Activated naive CD8-positive, alpha-beta T cell treated with anti-CD3 and anti-CD28 coated beads, Interleukin-2, amount 10 ng/mL, durations not matched to agents 7 days and 5 days (primary cell): ENCODE results near the gene TRIML1. TPM values are rescaled to one million over a fixed set of nuclear protein-coding genes. Genes with fewer than 3 reads are reported as not detected.

Experiments
- ATAC-seq: fragments of 150-1000 bp; cut with Tn5 transposase; one replicate; pipeline ENCODE4 v1.10.0; 2021; ENCODE audit warnings: low read depth, moderate library complexity
- POLR2A ChIA-PET: fragments of 350-600 bp; sonication (Branson Sonifier 250); formaldehyde crosslinking; loops from one replicate; lab custom pipeline; 2021; ENCODE audit warnings: antibody characterized with exemption; lab: Charles Lee
- DNase-seq: peaks from one replicate; pipeline ENCODE4 v3.0.0; 2021
- H3K27ac Mint-ChIP-seq: one replicate; pipeline ENCODE4 v1.8.0; 2022; ENCODE audit warnings: mild to moderate bottlenecking, mixed read lengths
- H3K27me3 Mint-ChIP-seq: one replicate; pipeline ENCODE4 v1.8.0; 2022; ENCODE audit warnings: mild to moderate bottlenecking, moderate library complexity, mixed read lengths
- H3K36me3 Mint-ChIP-seq: one replicate; pipeline ENCODE4 v1.8.0; 2021; ENCODE audit warnings: mild to moderate bottlenecking, mixed read lengths
- H3K4me1 Mint-ChIP-seq: one replicate; pipeline ENCODE4 v1.8.0; 2021; ENCODE audit warnings: mixed read lengths
- H3K4me3 Mint-ChIP-seq: one replicate; pipeline ENCODE4 v1.8.0; 2022; ENCODE audit warnings: mild to moderate bottlenecking, moderate library complexity, mixed read lengths
- H3K9me3 Mint-ChIP-seq: one replicate; pipeline ENCODE4 v1.8.0; 2021; ENCODE audit warnings: mixed read lengths
- total RNA-seq, 2 experiments: library from RNA; stranded (reverse); gene quantifications; one replicate each; pipeline ENCODE4 v1.2.3, GENCODE V29; 2021

Gene TRIML1
- not detected for total RNA-seq

- Mint-ChIP-seq H3K27ac (no peak within 1 kb of the TSS), H3K9me3 (peaks cover 7% of the 10 kb centered on the region), H3K27me3 (no peaks in the 10 kb centered on the region), H3K36me3 (no peaks in the 10 kb centered on the region), H3K4me3 (no peak within 1 kb of the TSS), H3K4me1 (no peaks in the 10 kb centered on the region)
- DNase-seq, result no peak
- POLR2A ChIA-PET, result no interaction called here
- no peak for ATAC-seq
Measured at GRCh38 chr4:188139141-188139540, at the start of gene TRIML1. TSS of gene TRIML1 (plus strand) at chr4:188139441. CDS start at chr4:188139559, 118 bp downstream.

GRCh38 chr4:188092824-188093223 is 46.4 kb upstream of the TRIML1 start:
- no peaks in the 10 kb centered on the region for H3K4me1 Mint-ChIP-seq
- POLR2A ChIA-PET, result interaction anchor here (0.6 kb wide), 1 partner anchor 9 kb away, joined by 6 read pairs; no protein-coding TSS in a partner anchor
- H3K4me3 Mint-ChIP-seq, result no peak overlapping the region
- ATAC-seq (no peak), DNase-seq (no peak)
- peaks cover 10% of the 10 kb centered on the region for H3K9me3 Mint-ChIP-seq
- H3K36me3 Mint-ChIP-seq, result peaks cover 2% of the 10 kb centered on the region
- H3K27ac Mint-ChIP-seq, result no peak overlapping the region
- no peaks in the 10 kb centered on the region for H3K27me3 Mint-ChIP-seq

GRCh38 chr4:188106454-188106853 is 32.8 kb upstream of the TRIML1 start:
- POLR2A ChIA-PET, result no interaction called here

GRCh38 chr4:188107931-188108843 is 31.1 kb upstream of the TRIML1 start:
- Mint-ChIP-seq H3K27ac (no peak overlapping the region), H3K4me3 (no peak overlapping the region), H3K36me3 (no peaks in the 10 kb centered on the region), H3K27me3 (no peaks in the 10 kb centered on the region), H3K4me1 (no peaks in the 10 kb centered on the region), H3K9me3 (peaks cover 9% of the 10 kb centered on the region)
- POLR2A ChIA-PET, result no interaction called here
- no peak for DNase-seq
- ATAC-seq, result no peak

More at GRCh38 chr4:188106454-188106853, 32.8 kb upstream of the TRIML1 start:
- Mint-ChIP-seq H3K27me3 (no peaks in the 10 kb centered on the region), H3K27ac (no peak overlapping the region), H3K9me3 (peaks cover 9% of the 10 kb centered on the region), H3K36me3 (no peaks in the 10 kb centered on the region), H3K4me3 (no peak overlapping the region), H3K4me1 (no peaks in the 10 kb centered on the region)
- peak; percentile 23 for DNase-seq
- no peak for ATAC-seq

GRCh38 chr4:188109157-188109755 is 30.0 kb upstream of the TRIML1 start, which contains the start of gene TRIML2:
TSS of gene TRIML2 (minus strand) at chr4:188109603. CDS start at chr4:188105368, 4,235 bp downstream.
- peaks cover 7% of the 10 kb centered on the region for H3K9me3 Mint-ChIP-seq
- ATAC-seq, result no peak
- POLR2A ChIA-PET, result no interaction called here

GRCh38 chr4:188110036-188110435 is 29.2 kb upstream of the TRIML1 start:
- Mint-ChIP-seq H3K36me3 (no peaks in the 10 kb centered on the region), H3K9me3 (peaks cover 4% of the 10 kb centered on the region), H3K27me3 (no peaks in the 10 kb centered on the region), H3K4me3 (no peak overlapping the region), H3K4me1 (no peaks in the 10 kb centered on the region), H3K27ac (no peak overlapping the region)
- POLR2A ChIA-PET, result no interaction called here
- DNase-seq (no peak), ATAC-seq (no peak)

More at GRCh38 chr4:188109157-188109755, 30.0 kb upstream of the TRIML1 start, which contains the start of gene TRIML2:
- H3K4me1 Mint-ChIP-seq, result no peaks in the 10 kb centered on the region
- H3K27me3 Mint-ChIP-seq, result no peaks in the 10 kb centered on the region
- no peak for DNase-seq
- H3K27ac Mint-ChIP-seq, result no peak within 1 kb of the TSS
- H3K36me3 Mint-ChIP-seq, result no peaks in the 10 kb centered on the region
- H3K4me3 Mint-ChIP-seq, result no peak within 1 kb of the TSS

GRCh38 chr4:188110741-188111471 is 28.3 kb upstream of the TRIML1 start:
- POLR2A ChIA-PET, result no interaction called here
- Mint-ChIP-seq H3K27me3 (no peaks in the 10 kb centered on the region), H3K36me3 (no peaks in the 10 kb centered on the region), H3K27ac (no peak overlapping the region), H3K4me1 (no peaks in the 10 kb centered on the region), H3K4me3 (no peak overlapping the region), H3K9me3 (peaks cover 4% of the 10 kb centered on the region)
- ATAC-seq (no peak), DNase-seq (no peak)

GRCh38 chr4:188111955-188112354 is 27.3 kb upstream of the TRIML1 start:
- Mint-ChIP-seq H3K27me3 (no peaks in the 10 kb centered on the region), H3K4me3 (no peak overlapping the region), H3K27ac (no peak overlapping the region), H3K4me1 (no peaks in the 10 kb centered on the region), H3K36me3 (no peaks in the 10 kb centered on the region), H3K9me3 (peaks cover 3% of the 10 kb centered on the region)
- ATAC-seq, result no peak
- DNase-seq, result no peak
- POLR2A ChIA-PET, result no interaction called here

- H3K36me3 Mint-ChIP-seq, result no peaks in the 10 kb centered on the region
- no peaks in the 10 kb centered on the region for H3K27me3 Mint-ChIP-seq
- no peaks in the 10 kb centered on the region for H3K4me1 Mint-ChIP-seq
- no peak overlapping the region for H3K4me3 Mint-ChIP-seq
- DNase-seq, result no peak
- peaks cover 3% of the 10 kb centered on the region for H3K9me3 Mint-ChIP-seq
- POLR2A ChIA-PET, result no interaction called here
- H3K27ac Mint-ChIP-seq, result no peak overlapping the region
- no peak for ATAC-seq
Measured at GRCh38 chr4:188113156-188113555, 26.1 kb upstream of the TRIML1 start.

GRCh38 chr4:188117631-188118324 is 21.5 kb upstream of the TRIML1 start:
- no peaks in the 10 kb centered on the region for H3K27me3 Mint-ChIP-seq
- DNase-seq (no peak), ATAC-seq (no peak)
- H3K27ac Mint-ChIP-seq, result no peak overlapping the region
- POLR2A ChIA-PET, result no interaction called here
- no peaks in the 10 kb centered on the region for H3K4me1 Mint-ChIP-seq
- H3K9me3 Mint-ChIP-seq, result peaks cover 5% of the 10 kb centered on the region
- H3K4me3 Mint-ChIP-seq, result no peak overlapping the region
- H3K36me3 Mint-ChIP-seq, result no peaks in the 10 kb centered on the region

- H3K9me3 Mint-ChIP-seq, result peaks cover 5% of the 10 kb centered on the region
- DNase-seq (no peak), ATAC-seq (no peak)
- POLR2A ChIA-PET, result no interaction called here
- no peak overlapping the region for H3K4me3 Mint-ChIP-seq
- H3K4me1 Mint-ChIP-seq, result no peaks in the 10 kb centered on the region
- no peaks in the 10 kb centered on the region for H3K27me3 Mint-ChIP-seq
- no peak overlapping the region for H3K27ac Mint-ChIP-seq
- H3K36me3 Mint-ChIP-seq, result no peaks in the 10 kb centered on the region
Measured at GRCh38 chr4:188121530-188121929, 17.7 kb upstream of the TRIML1 start.

- no peak overlapping the region for H3K27ac Mint-ChIP-seq
- H3K27me3 Mint-ChIP-seq, result no peaks in the 10 kb centered on the region
- H3K4me3 Mint-ChIP-seq, result no peak overlapping the region
- H3K36me3 Mint-ChIP-seq, result no peaks in the 10 kb centered on the region
- H3K4me1 Mint-ChIP-seq, result no peaks in the 10 kb centered on the region
- ATAC-seq, result no peak
- POLR2A ChIA-PET, result no interaction called here
- peaks cover 6% of the 10 kb centered on the region for H3K9me3 Mint-ChIP-seq
- DNase-seq, result no peak
Measured at GRCh38 chr4:188127214-188127874, 11.9 kb upstream of the TRIML1 start.
